AG04449 (cell line): ENCODE results near the gene FAM222A.

Experiments used
- CTCF ChIA-PET: fragments of 350-600 bp; formaldehyde crosslinking; extraction: SDS; loops from one replicate; lab custom pipeline; 2021; ENCODE audit warnings: antibody characterized with exemption; lab: Yijun Ruan, JAX
- POLR2A ChIA-PET: fragments of 400-600, 350-600 bp; formaldehyde crosslinking; extraction: SDS; loops from one replicate; lab custom pipeline; 2020; ENCODE audit warnings: antibody characterized with exemption, inconsistent platforms; lab: Yijun Ruan, JAX
- DNase-seq: peaks from one replicate; pipeline ENCODE4 v3.0.0-alpha.2; 2010; ENCODE audit warnings: low read depth, low spot score
- H3K4me3 ChIP-seq: 2 replicates; pipeline ENCODE4 v1.5.1; 2011; ENCODE audit warnings: low read depth, mild to moderate bottlenecking, control low read depth, low read length
- CTCF ChIP-seq: IDR thresholded peaks from one replicate; pipeline ENCODE4 v1.5.1; 2011; ENCODE audit warnings: mild to moderate bottlenecking, moderate library complexity, low read length, control low read depth, inconsistent platforms; ENCODE audit not compliant: insufficient read depth; ENCODE audit errors: missing control alignments

Gene FAM222A

GRCh38 chr12:109765446-109765810, 51.8 kb downstream of the FAM222A start:
- no peak overlapping the region for H3K4me3 ChIP-seq
- CTCF ChIA-PET, result interaction anchor here (1.3 to 6.8 kb wide), 4 partner anchors 10 to 338 kb away, joined by 4 to 54 read pairs (median 8); no protein-coding TSS in a partner anchor
- no peak for DNase-seq
- TF ChIP-seq CTCF, result no peak
- POLR2A ChIA-PET, result no interaction called here

- no peak for TF ChIP-seq CTCF
- ChIA-PET POLR2A (no interaction called here), CTCF (interaction anchor here (1.2 to 6.8 kb wide), 3 partner anchors 9 to 338 kb away, joined by 3 to 54 read pairs (median 4); no protein-coding TSS in a partner anchor)
- no peak overlapping the region for H3K4me3 ChIP-seq
- no peak for DNase-seq
Observed at GRCh38 chr12:109766251-109766778, 52.7 kb downstream of the FAM222A start.

GRCh38 chr12:109767456-109767855, 53.8 kb downstream of the FAM222A start:
- no peak for DNase-seq
- H3K4me3 ChIP-seq, result no peak overlapping the region
- POLR2A ChIA-PET, result no interaction called here
- no peak for TF ChIP-seq CTCF
- CTCF ChIA-PET, result interaction anchor here (0.9 to 6.8 kb wide), 3 partner anchors 8 to 339 kb away, joined by 3 to 54 read pairs (median 4); no protein-coding TSS in a partner anchor

GRCh38 chr12:109767991-109768900, 54.6 kb downstream of the FAM222A start:
- CTCF ChIA-PET, result interaction anchor here (1.3 kb wide), 1 partner anchor 171 kb away, joined by 4 read pairs; no protein-coding TSS in a partner anchor
- no peak for TF ChIP-seq CTCF
- no peak for DNase-seq
- H3K4me3 ChIP-seq, result no peak overlapping the region
- POLR2A ChIA-PET, result no interaction called here

GRCh38 chr12:109768901-109769670, 55.5 kb downstream of the FAM222A start:
- TF ChIP-seq CTCF, result no peak
- ChIA-PET CTCF (interaction anchor here (1.1 to 10.4 kb wide), 3 partner anchors 172 to 341 kb away, joined by 3 to 204 read pairs (median 4); no protein-coding TSS in a partner anchor), POLR2A (no interaction called here)
- no peak overlapping the region for H3K4me3 ChIP-seq
- no peak for DNase-seq
